Activated CD4-positive, alpha-beta T cell treated with anti-CD3 and anti-CD28 coated beads, Interleukin-2, amount 10 ng/mL, durations not matched to agents 24 days and 14 days (primary cell): ENCODE data around the gene STAG3. TPM values are rescaled to one million over a fixed set of nuclear protein-coding genes. Genes with fewer than 3 reads are reported as not detected.
"Not testable (repeated sequence)": the region's sequence is repeated elsewhere in the genome, so short reads cannot be mapped to it uniquely, and the experiment has no call there.

ENCODE experiments used
- DNase-seq: peaks from one replicate; pipeline ENCODE4 v3.0.0; 2022
- H3K27ac Mint-ChIP-seq: one replicate; pipeline ENCODE4 v1.8.0; 2022; ENCODE audit warnings: mild to moderate bottlenecking, mixed read lengths
- H3K27me3 Mint-ChIP-seq: one replicate; pipeline ENCODE4 v1.8.0; 2022; ENCODE audit warnings: mixed read lengths
- H3K36me3 Mint-ChIP-seq: one replicate; pipeline ENCODE4 v1.8.0; 2022; ENCODE audit warnings: low read depth, mild to moderate bottlenecking, mixed read lengths
- H3K4me1 Mint-ChIP-seq: one replicate; pipeline ENCODE4 v1.8.0; 2021; ENCODE audit warnings: mixed read lengths
- H3K4me3 Mint-ChIP-seq: one replicate; pipeline ENCODE4 v1.8.0; 2022; ENCODE audit warnings: mild to moderate bottlenecking, moderate library complexity, mixed read lengths
- H3K9me3 Mint-ChIP-seq: one replicate; pipeline ENCODE4 v1.8.0; 2021; ENCODE audit warnings: mixed read lengths
- intact Hi-C: fragments of 100-400 bp; cut with micrococcal nuclease; formaldehyde crosslinking; loops from one replicate; pipeline ENCODE4 v1.15.1; 2023
- total RNA-seq: library from RNA; stranded (reverse); gene quantifications from 2 replicates; pipeline ENCODE4 v1.2.3, GENCODE V29; 2022

STAG3 gene
- total RNA-seq, 1 donor from 2014 or later, result 23.7 TPM

DNA sequence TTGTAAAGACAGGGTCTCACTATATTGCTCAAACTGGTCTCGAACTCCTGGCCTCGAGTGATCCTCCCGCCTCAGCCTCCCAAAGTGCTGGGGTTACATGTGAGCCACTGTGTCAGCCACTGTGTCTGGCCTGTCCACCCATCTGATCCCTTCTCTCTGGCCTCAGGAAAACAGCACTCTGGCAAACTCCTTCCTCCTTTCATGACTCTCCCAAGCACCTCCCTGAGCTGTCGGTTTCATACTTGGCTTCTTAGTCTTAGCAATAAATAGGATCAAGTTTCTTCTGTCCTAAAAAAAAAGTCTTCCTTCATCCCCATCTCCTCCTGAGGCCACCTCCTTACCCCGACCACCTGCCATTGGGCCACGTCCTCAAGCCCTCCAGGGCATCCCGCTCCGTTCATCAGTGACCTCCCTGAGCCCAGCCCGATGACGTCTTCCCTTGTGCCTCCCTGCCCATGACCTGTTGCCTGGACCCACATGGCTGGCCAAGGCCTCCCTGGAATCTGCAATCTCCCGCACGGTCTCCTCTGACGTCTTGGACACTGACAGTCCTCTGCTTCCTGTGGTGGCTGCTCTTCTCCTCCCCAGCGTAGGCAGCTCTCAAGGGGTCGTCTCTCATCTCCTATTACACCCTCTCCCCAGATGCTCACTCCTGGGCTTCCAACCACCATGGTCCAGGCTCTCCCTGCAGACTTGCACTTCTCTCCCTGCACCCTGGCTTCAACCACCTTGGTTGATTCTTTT, 68.6 kb downstream of the STAG3 start:
- peaks cover 17% of the 10 kb centered on the region for H3K4me1 Mint-ChIP-seq
- H3K36me3 Mint-ChIP-seq, intact Hi-C loops, H3K4me3 Mint-ChIP-seq, H3K27me3 Mint-ChIP-seq, DNase-seq, H3K27ac Mint-ChIP-seq, H3K9me3 Mint-ChIP-seq: not testable (repeated sequence)

DNA sequence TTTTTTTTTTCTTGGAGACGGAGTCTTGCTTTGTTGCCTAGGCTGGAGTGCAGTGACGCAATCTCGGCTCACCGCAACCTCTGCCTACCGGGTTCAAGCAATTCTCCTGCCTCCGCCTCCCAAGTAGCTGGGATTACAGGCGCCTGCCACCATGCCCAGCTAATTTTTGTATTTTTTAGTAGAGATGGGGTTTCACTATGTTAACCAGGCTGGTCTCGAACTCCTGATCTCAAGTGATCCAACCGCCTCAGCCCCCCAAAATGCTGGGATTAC, 69.1 kb downstream of the STAG3 start:
- H3K9me3 Mint-ChIP-seq, H3K4me3 Mint-ChIP-seq, intact Hi-C loops, H3K36me3 Mint-ChIP-seq, H3K27me3 Mint-ChIP-seq, H3K27ac Mint-ChIP-seq, DNase-seq: not testable (repeated sequence)
- H3K4me1 Mint-ChIP-seq, result peaks cover 17% of the 10 kb centered on the region

DNA sequence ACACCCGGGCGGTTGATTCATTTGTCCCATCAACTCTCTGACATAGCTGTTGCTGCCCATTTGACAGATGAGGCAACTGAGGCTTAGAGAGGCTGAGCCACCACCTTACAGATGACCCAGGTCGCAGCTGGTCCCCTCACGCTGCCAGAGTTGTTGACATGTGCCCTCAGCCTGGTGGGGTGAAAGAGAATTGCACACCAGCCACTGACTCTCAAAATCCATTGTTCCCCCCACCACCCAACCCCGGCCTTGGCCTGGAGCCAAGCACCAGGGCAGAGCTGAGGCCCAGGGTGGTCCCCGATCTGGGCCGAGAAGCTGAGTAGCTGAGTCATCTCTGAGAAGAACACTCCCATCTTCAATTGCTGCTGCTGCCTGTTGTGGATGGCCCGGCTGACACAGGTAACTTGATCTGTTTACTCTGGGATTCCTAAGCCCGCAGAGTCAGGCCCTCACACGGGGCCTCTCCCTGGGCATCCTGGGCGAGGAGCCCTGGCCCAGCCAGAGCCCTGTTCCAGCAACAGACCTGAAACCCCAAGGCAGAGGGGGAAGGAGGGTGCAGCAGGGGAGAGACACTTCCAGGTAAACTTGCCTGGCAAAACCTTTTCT, 69.5 kb downstream of the STAG3 start:
- intact Hi-C loops, result no loop called here
- H3K9me3 Mint-ChIP-seq, result no peaks in the 10 kb centered on the region
- no peak overlapping the region for H3K27ac Mint-ChIP-seq
- no peaks in the 10 kb centered on the region for H3K27me3 Mint-ChIP-seq
- no peak overlapping the region for H3K4me3 Mint-ChIP-seq
- H3K36me3 Mint-ChIP-seq, result no peaks in the 10 kb centered on the region
- no peak for DNase-seq
- H3K4me1 Mint-ChIP-seq, result peaks cover 17% of the 10 kb centered on the region

DNA sequence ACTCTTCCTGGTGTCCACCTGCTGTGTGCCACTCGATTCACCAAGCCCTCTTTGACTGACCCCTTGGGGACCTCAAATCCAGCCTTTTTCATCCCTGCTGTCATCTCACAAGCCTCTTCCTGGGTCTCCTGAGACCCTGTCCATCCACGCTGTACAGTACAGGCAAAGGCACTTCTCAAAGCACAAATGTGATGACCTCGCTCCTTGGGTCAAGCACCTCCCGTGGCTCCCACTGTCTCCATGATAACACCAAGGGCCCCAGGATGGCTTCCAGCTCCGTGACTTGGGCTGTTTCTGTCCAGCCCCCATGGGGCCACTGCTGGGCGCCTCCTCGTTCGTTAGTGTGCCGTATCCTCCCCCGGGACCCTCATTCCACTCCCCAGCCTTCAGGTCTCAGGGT, 70.8 kb downstream of the STAG3 start:
- Mint-ChIP-seq H3K9me3 (no peaks in the 10 kb centered on the region), H3K4me1 (peaks cover 9% of the 10 kb centered on the region), H3K27ac (no peak overlapping the region), H3K4me3 (no peak overlapping the region), H3K36me3 (no peaks in the 10 kb centered on the region), H3K27me3 (no peaks in the 10 kb centered on the region)
- intact Hi-C loops, result no loop called here
- DNase-seq, result no peak

DNA sequence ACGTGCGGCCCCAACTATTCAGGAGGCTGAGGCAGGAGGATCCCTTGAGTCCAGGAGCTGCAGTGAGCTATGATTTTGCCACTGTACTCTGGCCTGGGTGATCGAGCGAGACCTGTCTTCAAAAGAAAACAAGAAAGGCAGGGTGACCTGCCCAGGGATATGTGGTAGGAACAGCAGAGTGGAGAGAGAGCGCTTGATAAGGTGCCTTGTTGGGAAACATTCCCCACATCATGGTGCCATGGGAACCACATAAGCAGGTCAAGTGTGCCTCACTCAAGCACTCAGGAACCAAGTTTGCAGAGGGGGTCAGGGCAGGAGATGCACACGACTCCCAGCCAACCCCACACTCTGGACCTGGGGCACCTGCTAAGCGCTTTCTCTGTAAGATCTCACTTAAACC, 79.3 kb downstream of the STAG3 start:
- no peak overlapping the region for H3K27ac Mint-ChIP-seq
- H3K4me3 Mint-ChIP-seq, result no peak overlapping the region
- no peaks in the 10 kb centered on the region for H3K9me3 Mint-ChIP-seq
- no peak for DNase-seq
- intact Hi-C loops, result no loop called here
- no peaks in the 10 kb centered on the region for H3K27me3 Mint-ChIP-seq
- no peaks in the 10 kb centered on the region for H3K4me1 Mint-ChIP-seq
- no peaks in the 10 kb centered on the region for H3K36me3 Mint-ChIP-seq

DNA sequence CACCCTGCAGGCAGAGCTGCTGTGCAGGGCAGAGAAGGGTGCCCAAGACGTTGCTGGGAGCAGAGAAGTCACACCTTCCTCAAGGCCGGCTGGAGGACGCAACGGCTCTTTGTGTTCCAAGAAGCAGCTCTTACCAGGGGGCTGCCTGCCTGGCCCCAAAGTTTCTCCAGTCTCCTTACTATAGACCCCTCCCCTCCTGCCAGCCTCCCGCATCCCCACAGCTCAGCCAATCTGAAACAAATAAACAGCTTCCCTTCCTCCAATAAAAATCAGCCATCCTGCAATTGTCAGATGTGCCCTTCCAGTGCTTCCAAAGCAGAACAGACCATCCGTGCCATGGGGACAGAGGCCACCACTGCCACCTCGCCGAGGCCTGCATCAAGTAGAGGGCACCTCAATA, 82.3 kb downstream of the STAG3 start:
- H3K9me3 Mint-ChIP-seq, H3K27me3 Mint-ChIP-seq, H3K4me1 Mint-ChIP-seq, H3K4me3 Mint-ChIP-seq, H3K36me3 Mint-ChIP-seq, intact Hi-C loops, DNase-seq, H3K27ac Mint-ChIP-seq: not testable (repeated sequence)

DNA sequence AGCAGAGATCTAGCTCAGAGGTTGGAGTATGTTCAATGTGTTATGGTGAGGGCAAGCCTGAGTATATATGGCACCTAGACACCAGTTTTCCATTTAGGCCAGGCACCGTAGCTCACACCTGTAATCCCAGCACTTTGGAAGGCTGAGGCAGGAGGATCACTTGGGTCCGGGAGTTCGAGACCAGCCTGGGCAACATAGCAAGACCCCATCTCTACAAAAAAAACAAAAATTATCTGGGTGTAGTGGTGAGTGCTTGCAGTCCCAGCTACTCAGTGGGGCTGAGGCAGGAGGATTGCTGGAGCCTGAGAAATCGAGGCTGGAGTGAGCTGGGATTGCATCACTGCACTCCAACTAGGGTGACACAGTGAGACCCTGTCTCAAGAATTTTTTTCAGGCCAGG, 85.2 kb downstream of the STAG3 start:
- DNase-seq, H3K36me3 Mint-ChIP-seq, H3K4me1 Mint-ChIP-seq, H3K27ac Mint-ChIP-seq, intact Hi-C loops, H3K4me3 Mint-ChIP-seq, H3K27me3 Mint-ChIP-seq, H3K9me3 Mint-ChIP-seq: not testable (repeated sequence)

Other genes starting within 250 kb of the STAG3 start
- 0.36 TPM in 1 of 2 replicates, not detected in the other for gene GJC3, start 248.3 kb upstream of the STAG3 start, total RNA-seq
- gene AZGP1, start 201.9 kb upstream of the STAG3 start, total RNA-seq, result not detected in 2 replicates
- 54.8 and 56.3 TPM in 2 replicates for gene ZKSCAN1, start 162.3 kb upstream of the STAG3 start, total RNA-seq
- 8.0 TPM in 2 replicates for gene ZSCAN21, start 128.1 kb upstream of the STAG3 start, total RNA-seq
- gene ZNF3, start 96.2 kb upstream of the STAG3 start, total RNA-seq, result 21.5 and 23.3 TPM in 2 replicates
- 109 and 114 TPM in 2 replicates for gene COPS6, start 88.9 kb upstream of the STAG3 start, total RNA-seq
- gene MCM7, start 76.5 kb upstream of the STAG3 start, total RNA-seq, result 464 and 469 TPM in 2 replicates
- gene AP4M1, start 76.3 kb upstream of the STAG3 start, total RNA-seq, result 13.5 and 16.4 TPM in 2 replicates
- 68.4 and 71.5 TPM in 2 replicates for gene TAF6, start 58.6 kb upstream of the STAG3 start, total RNA-seq
- 16.2 and 17.0 TPM in 2 replicates for gene CNPY4, start 58.3 kb upstream of the STAG3 start, total RNA-seq
- 3.0 and 3.5 TPM in 2 replicates for gene MBLAC1, start 51.0 kb upstream of the STAG3 start, total RNA-seq
- gene LAMTOR4, start 29.0 kb upstream of the STAG3 start, total RNA-seq, result 123 and 126 TPM in 2 replicates
- 31.7 and 39.2 TPM in 2 replicates for gene TRAPPC14, start 19.2 kb upstream of the STAG3 start, total RNA-seq
- gene GAL3ST4, start 9.3 kb upstream of the STAG3 start, total RNA-seq, result 2.1 TPM in 2 replicates
- gene GPC2, start 537 bp upstream of the STAG3 start, total RNA-seq, result 6.3 and 7.9 TPM in 2 replicates
- gene PVRIG, start 42.0 kb downstream of the STAG3 start, total RNA-seq, result 20.9 and 21.6 TPM in 2 replicates
- not detected in 2 replicates for gene SPDYE3, start 129.8 kb downstream of the STAG3 start, total RNA-seq
- 74.6 and 78.3 TPM in 2 replicates for gene PILRB, start 180.2 kb downstream of the STAG3 start, total RNA-seq
- gene PILRA, start 195.6 kb downstream of the STAG3 start, total RNA-seq, result 9.8 and 11.6 TPM in 2 replicates